Uterus (tissue), 4 donors: Measurements from ENCODE around the gene FAM120AOS. TPM values are rescaled to one million over a fixed set of nuclear protein-coding genes. Genes with fewer than 3 reads are reported as not detected.
"Not testable (repeated sequence)": the region's sequence is repeated elsewhere in the genome, so short reads cannot be mapped to it uniquely, and the experiment has no call there.

Source experiments
- DNase-seq, 2 donors: peaks; one replicate each; pipeline ENCODE4 v3.0.0-alpha.2; 2019 to 2020
- H3K27ac ChIP-seq, 2 donors: fragments of 200-600 bp; sonication (generic); 1 replicate in 1 of 2; 2 replicates in 1 of 2; pipeline ENCODE4 v1.5.1; 2016 to 2018
- H3K27me3 ChIP-seq, 2 donors: fragments of 200-600 bp; sonication (generic); one replicate each; pipeline ENCODE4 v1.5.1; 2018 to 2019; ENCODE audit warnings: control low read depth in 1 of 2
- H3K36me3 ChIP-seq, 2 donors: fragments of 200-600 bp; sonication (generic); one replicate each; pipeline ENCODE4 v1.5.1; 2019; ENCODE audit warnings: control low read depth in 1 of 2
- H3K4me1 ChIP-seq, 2 donors: fragments of 200-600 bp; sonication (generic); one replicate each; pipeline ENCODE4 v1.5.1; 2018 to 2019; ENCODE audit warnings: control low read depth in 1 of 2
- H3K4me3 ChIP-seq, 2 donors: fragments of 200-600 bp; sonication (generic); 1 replicate in 1 of 2; 2 replicates in 1 of 2; pipeline ENCODE4 v1.5.1; 2018 to 2019; ENCODE audit warnings: mild to moderate bottlenecking in 1 of 2
- H3K9me3 ChIP-seq, 2 donors: fragments of 200-600 bp; sonication (generic); one replicate each; pipeline ENCODE4 v1.5.1; 2019; ENCODE audit warnings: control low read depth in 1 of 2
- POLR2A ChIP-seq, 2 donors: fragments of 450-650 bp; IDR thresholded peaks; one replicate each; pipeline ENCODE4 v1.6.1; 2016; ENCODE audit warnings: antibody characterized with exemption in 2 of 2, mild to moderate bottlenecking in 1 of 2, moderate library complexity in 1 of 2
- intact Hi-C: fragments of 100-400 bp; cut with DNase I; formaldehyde crosslinking; loops from one replicate; pipeline ENCODE4 v1.15.1; 2023; ENCODE audit warnings: low total_unique reads
- total RNA-seq, 4 donors: library from RNA; depleted of rRNA in 3 of 4; stranded (reverse); fragments of >200 nt in 3 of 4; gene quantifications; one replicate each; pipeline versions ENCODE4 v1.1.0 to v1.2.4, GENCODE V29; 2014 to 2023
- TF ChIP-seq, protein P1 (sequence below), 4 experiments: fragments of 200-600 bp in 2 of 4; fragments of 450-650 bp in 2 of 4; sonication (generic) in 2 of 4; IDR thresholded peaks; one replicate each; pipeline ENCODE4 v1.5.1; 2016 to 2019; ENCODE audit warnings: antibody characterized with exemption in 4 of 4, mild to moderate bottlenecking in 2 of 4, moderate library complexity in 1 of 4
- donor health status: DM: yes; HTN: yes; CAD: no.

FAM120AOS gene
- total RNA-seq, 4 donors from 2014 or later: 8.5 to 45.2 (median 39.1) TPM

- Histone ChIP-seq H3K36me3 (no peaks in the 10 kb centered on the region), H3K4me3 (no peak overlapping the region), H3K27me3 (no peaks in the 10 kb centered on the region), H3K4me1 (peaks cover 0 to 8% of the 10 kb centered on the region in 2 donors), H3K9me3 (no peaks in the 10 kb centered on the region), H3K27ac (no peak overlapping the region)
- DNase-seq: no peak
- intact Hi-C loops: no loop called here
- no peak for TF ChIP-seq POLR2A (IDR thresholded peaks at IDR 0.05)
These were observed 7.3 kb downstream of the FAM120AOS start for GRCh38 chr9:93446073-93446472.

DNA sequence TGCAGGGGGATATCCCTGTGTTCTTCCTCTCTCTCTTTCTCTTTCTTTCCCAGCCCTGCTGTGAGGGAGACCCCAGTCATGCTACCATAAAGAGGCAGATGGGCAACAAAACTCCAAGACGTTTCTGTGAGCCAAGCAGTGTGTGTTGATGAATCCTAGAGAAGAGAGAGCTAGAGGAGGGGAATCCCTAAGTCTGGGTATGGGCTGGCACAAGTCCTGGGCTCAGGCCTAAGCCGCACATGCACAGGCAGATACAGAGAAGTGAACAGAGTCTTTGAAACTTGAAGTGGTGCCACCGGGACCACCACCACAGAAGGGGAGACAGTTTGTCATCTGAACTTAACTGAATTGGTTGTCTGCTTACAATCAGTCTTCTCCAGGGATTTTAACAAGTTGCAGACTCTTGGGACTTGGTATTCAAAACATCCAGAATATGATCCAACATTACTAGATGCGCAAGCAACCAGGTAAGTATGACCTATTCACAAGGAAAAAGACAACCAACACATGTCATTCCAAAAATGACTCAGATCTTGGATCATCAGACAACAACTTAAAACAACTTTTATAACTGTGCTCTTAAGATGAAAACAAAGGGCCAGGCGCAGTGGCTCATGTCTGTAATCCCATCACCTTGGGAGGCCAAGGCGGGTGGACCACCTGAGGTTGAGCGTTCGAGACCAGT, 12.3 kb downstream of the FAM120AOS start:
- H3K4me3 ChIP-seq: no peak overlapping the region
- H3K27ac ChIP-seq: no peak overlapping the region
- H3K27me3 ChIP-seq: no peaks in the 10 kb centered on the region
- intact Hi-C loops: no loop called here
- H3K9me3 ChIP-seq: no peaks in the 10 kb centered on the region
- TF ChIP-seq, protein P1, sequence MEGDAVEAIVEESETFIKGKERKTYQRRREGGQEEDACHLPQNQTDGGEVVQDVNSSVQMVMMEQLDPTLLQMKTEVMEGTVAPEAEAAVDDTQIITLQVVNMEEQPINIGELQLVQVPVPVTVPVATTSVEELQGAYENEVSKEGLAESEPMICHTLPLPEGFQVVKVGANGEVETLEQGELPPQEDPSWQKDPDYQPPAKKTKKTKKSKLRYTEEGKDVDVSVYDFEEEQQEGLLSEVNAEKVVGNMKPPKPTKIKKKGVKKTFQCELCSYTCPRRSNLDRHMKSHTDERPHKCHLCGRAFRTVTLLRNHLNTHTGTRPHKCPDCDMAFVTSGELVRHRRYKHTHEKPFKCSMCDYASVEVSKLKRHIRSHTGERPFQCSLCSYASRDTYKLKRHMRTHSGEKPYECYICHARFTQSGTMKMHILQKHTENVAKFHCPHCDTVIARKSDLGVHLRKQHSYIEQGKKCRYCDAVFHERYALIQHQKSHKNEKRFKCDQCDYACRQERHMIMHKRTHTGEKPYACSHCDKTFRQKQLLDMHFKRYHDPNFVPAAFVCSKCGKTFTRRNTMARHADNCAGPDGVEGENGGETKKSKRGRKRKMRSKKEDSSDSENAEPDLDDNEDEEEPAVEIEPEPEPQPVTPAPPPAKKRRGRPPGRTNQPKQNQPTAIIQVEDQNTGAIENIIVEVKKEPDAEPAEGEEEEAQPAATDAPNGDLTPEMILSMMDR (IDR thresholded peaks at IDR 0.05): no peak
- no peak for TF ChIP-seq POLR2A (IDR thresholded peaks at IDR 0.05)
- no peaks in the 10 kb centered on the region for H3K36me3 ChIP-seq
- H3K4me1 ChIP-seq: no peaks in the 10 kb centered on the region
- DNase-seq: no peak

DNA sequence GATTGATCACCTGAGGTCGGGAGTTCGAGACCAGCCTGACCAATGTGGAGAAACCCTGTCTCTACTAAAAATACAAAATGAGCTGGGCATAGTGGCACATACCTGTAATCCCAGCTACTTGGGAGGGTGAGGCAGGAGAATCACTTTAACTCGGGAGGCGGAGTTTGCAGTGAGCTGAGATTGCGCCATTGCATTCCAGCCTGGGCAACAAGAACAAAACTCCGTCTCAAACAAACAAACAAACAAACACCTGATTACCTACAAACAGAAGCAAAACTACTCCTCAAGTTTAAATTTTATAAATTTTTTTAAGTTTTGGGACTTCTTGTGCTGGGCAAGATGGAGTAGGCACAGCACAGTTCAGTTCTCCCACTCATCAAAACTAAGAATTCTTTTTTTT, 14.1 kb downstream of the FAM120AOS start:
- H3K4me1 ChIP-seq, DNase-seq, H3K27ac ChIP-seq, H3K9me3 ChIP-seq, H3K27me3 ChIP-seq, H3K4me3 ChIP-seq, intact Hi-C loops, H3K36me3 ChIP-seq: not testable (repeated sequence)

GRCh38 chr9:93437996-93438395, 15.4 kb downstream of the FAM120AOS start:
- no peak overlapping the region for H3K27ac ChIP-seq
- H3K27me3 ChIP-seq: no peaks in the 10 kb centered on the region
- no peaks in the 10 kb centered on the region for H3K9me3 ChIP-seq
- intact Hi-C loops: no loop called here
- no peak for DNase-seq
- no peaks in the 10 kb centered on the region for H3K4me1 ChIP-seq
- H3K4me3 ChIP-seq: no peak overlapping the region
- H3K36me3 ChIP-seq: no peaks in the 10 kb centered on the region
- no peak for TF ChIP-seq POLR2A (IDR thresholded peaks at IDR 0.05)
- TF ChIP-seq, protein P1 (IDR thresholded peaks at IDR 0.05): no peak

DNA sequence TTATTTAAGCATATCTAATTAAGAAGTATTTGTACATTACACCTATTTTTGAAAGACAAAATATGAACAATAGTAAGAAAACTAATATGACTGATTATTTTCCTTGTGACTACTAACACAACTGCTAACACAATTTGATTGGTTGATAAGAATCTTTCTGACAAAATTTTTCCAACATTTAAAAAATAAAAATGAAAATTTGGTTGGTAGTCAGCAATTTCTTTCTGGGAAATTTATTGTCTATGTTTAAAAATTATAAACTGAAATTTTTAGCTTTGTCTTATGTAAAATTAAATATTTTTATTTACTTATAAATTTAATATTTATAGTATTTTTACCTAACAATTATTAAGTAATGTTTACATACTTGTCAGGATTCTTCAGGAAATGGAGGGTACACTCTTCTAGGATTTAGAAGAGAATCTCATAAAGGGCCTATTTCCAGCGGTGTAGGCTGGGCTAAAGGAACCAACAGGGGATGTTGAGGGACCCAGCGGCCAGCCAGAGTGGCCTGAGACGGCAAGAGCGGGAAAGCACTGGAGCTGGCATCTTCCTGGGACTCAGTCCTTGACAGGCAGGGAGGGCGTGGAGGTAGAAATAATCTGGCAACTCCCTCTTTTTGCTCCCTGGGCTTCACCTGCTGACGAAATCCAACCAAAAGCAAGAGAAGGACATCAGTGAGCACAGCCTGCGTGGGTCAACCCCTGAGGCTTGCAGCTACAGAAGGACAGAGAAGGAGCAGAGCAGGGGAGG, 16.6 kb downstream of the FAM120AOS start:
- H3K36me3 ChIP-seq: no peaks in the 10 kb centered on the region
- H3K4me1 ChIP-seq: no peaks in the 10 kb centered on the region
- no peak for DNase-seq
- TF ChIP-seq, protein P1 (IDR thresholded peaks at IDR 0.05): no peak
- TF ChIP-seq POLR2A (IDR thresholded peaks at IDR 0.05): no peak
- H3K27ac ChIP-seq: no peak overlapping the region
- H3K4me3 ChIP-seq: no peak overlapping the region
- no peaks in the 10 kb centered on the region for H3K27me3 ChIP-seq
- H3K9me3 ChIP-seq: no peaks in the 10 kb centered on the region
- intact Hi-C loops: no loop called here

GRCh38 chr9:93436218-93436617, 17.2 kb downstream of the FAM120AOS start:
- H3K27me3 ChIP-seq: no peaks in the 10 kb centered on the region
- no peak for TF ChIP-seq POLR2A (IDR thresholded peaks at IDR 0.05)
- TF ChIP-seq, protein P1 (IDR thresholded peaks at IDR 0.05): no peak
- no peak overlapping the region for H3K4me3 ChIP-seq
- H3K4me1 ChIP-seq: no peaks in the 10 kb centered on the region
- H3K36me3 ChIP-seq: no peaks in the 10 kb centered on the region
- H3K9me3 ChIP-seq: no peaks in the 10 kb centered on the region
- DNase-seq: no peak
- no peak overlapping the region for H3K27ac ChIP-seq
- intact Hi-C loops: no loop called here
